SK-N-MC (cell line): Measurements from ENCODE around the gene SPATA1.

Source experiments
- EZH2 ChIP-seq: fragments of 200-600 bp; sonication (generic); IDR thresholded peaks from one replicate; pipeline ENCODE4 v1.6.1; 2017; ENCODE audit warnings: antibody characterized with exemption
- POLR2AphosphoS5 ChIP-seq: IDR thresholded peaks from 2 replicates; pipeline ENCODE4 v1.6.1; 2012; ENCODE audit warnings: mild to moderate bottlenecking, low read depth, low read length, borderline replicate concordance

DNA sequence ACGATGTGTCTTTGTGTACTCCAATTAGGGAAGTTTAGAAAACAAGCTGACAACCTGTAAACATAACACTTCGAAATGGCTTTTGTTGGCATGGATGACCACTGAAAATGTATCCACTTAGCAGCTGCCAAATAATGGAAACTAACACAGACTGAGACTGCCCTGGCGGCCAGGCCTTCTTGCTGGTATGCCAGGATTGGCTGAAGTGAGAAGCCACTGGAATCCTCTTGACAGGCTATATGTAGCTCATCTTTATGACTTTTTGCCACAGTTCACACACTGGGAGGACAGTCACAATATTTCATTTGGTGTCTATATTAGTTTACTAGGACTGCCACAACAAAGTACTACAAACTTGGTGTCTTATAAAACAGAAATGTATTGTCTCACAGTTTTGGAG lies 80.9 kb downstream of the SPATA1 start:
- TF ChIP-seq EZH2 (no peak), POLR2AphosphoS5 (no peak)
